ENCODE measurements around the gene OTOG. TPM values are rescaled to one million over a fixed set of nuclear protein-coding genes. Genes with fewer than 3 reads are reported as not detected.
"Not testable (repeated sequence)": the region's sequence is repeated elsewhere in the genome, so short reads cannot be mapped to it uniquely, and the experiment has no call there.

Gene OTOG
- total and polyA plus RNA-seq, 2 of the 8 experiments (the other 6 are each of a cell fraction or from before 2014, with no cell fraction given), result 0.41 to 1.5 TPM

DNA sequence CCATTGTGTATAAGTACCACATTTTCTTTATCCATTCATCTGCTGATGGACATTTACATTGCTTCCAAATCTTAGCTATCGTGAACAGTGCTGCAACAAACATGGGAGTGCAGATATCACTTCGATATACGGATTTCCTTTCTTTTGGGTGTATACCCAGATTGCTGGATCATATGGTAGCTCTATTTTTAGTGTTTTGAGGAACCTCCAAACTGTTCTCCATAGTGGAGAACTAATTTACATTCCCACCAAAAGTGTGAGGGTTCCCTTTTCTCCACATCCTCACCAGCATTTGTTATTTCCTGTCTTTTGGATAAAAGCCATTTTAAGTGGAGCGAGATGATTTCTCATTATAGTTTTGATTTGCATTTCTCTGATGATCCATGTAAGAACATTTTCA is 75.7 kb downstream of the OTOG start:
- POLR2A ChIA-PET (ENCODE audit: partially characterized antibody); H3K23me2 ChIP-seq (ENCODE audit: low read depth, low read length); H3K4ac ChIP-seq (replicated peaks; ENCODE audit: insufficient read length, low read depth, low read length); H4K5ac ChIP-seq (ENCODE audit: insufficient read length, low read depth, low read length); H2AFZ ChIP-seq (ENCODE audit: low read length); H3K56ac ChIP-seq (replicated peaks; ENCODE audit: insufficient read length, low read depth, low read length); H3K36me3 ChIP-seq (ENCODE audit: control insufficient read depth in 2 of 4, insufficient read depth in 4 of 4, low read length in 3 of 4); H3K4me3 ChIP-seq (ENCODE audit: extremely low read depth in 1 of 4, insufficient read depth in 2 of 4, low read depth in 3 of 4, low read length in 4 of 4); H4K91ac ChIP-seq (replicated peaks; ENCODE audit: insufficient read length, low read length); H3K9me3 ChIP-seq (ENCODE audit: insufficient read depth in 2 of 2, low read depth in 1 of 2, low read length in 1 of 2); H3K27me3 ChIP-seq (replicated peaks in 1 of 4; ENCODE audit: control insufficient read depth in 3 of 4, extremely low read depth in 1 of 4, insufficient read depth in 3 of 4, low read length in 3 of 4); H2BK15ac ChIP-seq (ENCODE audit: low read length); H3K4me1 ChIP-seq (replicated peaks in 1 of 4; ENCODE audit: control insufficient read depth in 3 of 4, insufficient read depth in 4 of 4, low read length in 3 of 4); H3K18ac ChIP-seq (ENCODE audit: extremely low read depth, low read length); H3K79me1 ChIP-seq (ENCODE audit: low read depth, low read length); CTCF ChIA-PET (ENCODE audit: partially characterized antibody); DNase-seq (ENCODE audit: low read depth in 1 of 2, low spot score in 2 of 2); H2BK20ac ChIP-seq (ENCODE audit: low read length); H3K79me2 ChIP-seq (ENCODE audit: control insufficient read depth in 1 of 2, insufficient read depth in 2 of 2, low read length in 2 of 2); H3K14ac ChIP-seq (ENCODE audit: insufficient read length); H3K23ac ChIP-seq (ENCODE audit: insufficient read length); H3K27ac ChIP-seq (ENCODE audit: low read depth, low read length); H2BK5ac ChIP-seq (ENCODE audit: low read depth, low read length); H2BK120ac ChIP-seq (replicated peaks; ENCODE audit: low read depth, low read length); H4K20me1 ChIP-seq (replicated peaks in 1 of 2; ENCODE audit: control insufficient read depth in 1 of 2, insufficient read depth in 2 of 2, low read length in 2 of 2); H4K8ac ChIP-seq (ENCODE audit: extremely low read depth, insufficient read depth, low read length); H2AK5ac ChIP-seq (ENCODE audit: low read depth, low read length); H2BK12ac ChIP-seq (ENCODE audit: low read depth, low read length); H3K4me2 ChIP-seq (ENCODE audit: insufficient read depth in 1 of 2, low read depth in 2 of 2, low read length in 2 of 2); FAIRE-seq; H3K9ac ChIP-seq (replicated peaks in 1 of 4; ENCODE audit: extremely low read depth in 1 of 4, low read depth in 3 of 4, low read length in 3 of 4): not testable (repeated sequence)
- 85% methylated on average over 4 of the region's 4 CpGs; no CpG with 5 or more reads in 1 of the 2 experiments for WGBS, 2 experiments (ENCODE audit: extremely low coverage in 1 of 2, insufficient coverage in 1 of 2, insufficient read length in 1 of 2, insufficient replicate concordance in 2 of 2, low coverage in 1 of 2, low lambda C conversion rate in 2 of 2, missing lambda C conversion rate in 1 of 2)
